Right atrium auricular region (tissue), 2 donors: ENCODE measurements around the gene SPSB3. TPM values are rescaled to one million over a fixed set of nuclear protein-coding genes. Genes with fewer than 3 reads are reported as not detected.

Experiments used
- DNase-seq: peaks from one replicate; pipeline ENCODE4 v3.0.0-alpha.2; 2019; ENCODE audit warnings: low spot score
- H3K27ac ChIP-seq, 2 donors: fragments of 200-600 bp; sonication (generic); 1 replicate in 1 of 2; 2 replicates in 1 of 2; pipeline ENCODE4 v1.5.1; 2016 to 2019
- H3K27me3 ChIP-seq, 2 donors: fragments of 200-600 bp; sonication (generic); one replicate each; pipeline versions ENCODE4 v1.5.1 to v1.6.0; 2017 to 2019
- H3K36me3 ChIP-seq: fragments of 200-600 bp; sonication (generic); one replicate; pipeline ENCODE4 v1.5.1; 2016
- H3K4me1 ChIP-seq, 2 donors: fragments of 200-600 bp; sonication (generic); one replicate each; pipeline versions ENCODE4 v1.5.1 to v1.6.0; 2017 to 2019
- H3K4me3 ChIP-seq, 2 donors: fragments of 200-600 bp; sonication (generic); 1 replicate in 1 of 2; 2 replicates in 1 of 2; pipeline ENCODE4 v1.5.1; 2017 to 2019; ENCODE audit warnings: mild to moderate bottlenecking in 1 of 2, moderate library complexity in 1 of 2
- H3K9me3 ChIP-seq, 2 donors: fragments of 200-600 bp; sonication (generic); one replicate each; pipeline ENCODE4 v1.5.1; 2019
- CTCF ChIP-seq, 2 donors: fragments of 200-600 bp; sonication (generic); IDR thresholded peaks; one replicate each; pipeline ENCODE4 v1.5.1; 2019; ENCODE audit warnings: antibody characterized with exemption in 2 of 2
- total RNA-seq, 2 donors: library from RNA; depleted of rRNA; stranded (reverse); fragments of >200 nt; gene quantifications; one replicate each; pipeline ENCODE4 v1.1.0, GENCODE V29; 2016

Gene SPSB3
- total RNA-seq, 2 donors from 2014 or later, result 41.9 to 49.0 TPM

- Histone ChIP-seq H3K4me1 (peaks cover 0 to 4% of the 10 kb centered on the region in 2 donors), H3K4me3 (no peak overlapping the region), H3K9me3 (no peaks in the 10 kb centered on the region), H3K27me3 (no peaks in the 10 kb centered on the region), H3K27ac (no peak overlapping the region), H3K36me3 (peaks cover 52% of the 10 kb centered on the region)
- DNase-seq, result no peak
- TF ChIP-seq CTCF (IDR thresholded peaks at IDR 0.05), result no peak
Observed at GRCh38 chr16:1744338-1744840, 38.0 kb downstream of the SPSB3 start.

- no peak for DNase-seq
- TF ChIP-seq CTCF (IDR thresholded peaks at IDR 0.05), result no peak
- no peaks in the 10 kb centered on the region for H3K9me3 ChIP-seq
- no peak overlapping the region for H3K4me3 ChIP-seq
- no peak overlapping the region for H3K27ac ChIP-seq
- peaks cover 0 to 4% of the 10 kb centered on the region in 2 donors for H3K4me1 ChIP-seq
- no peaks in the 10 kb centered on the region for H3K27me3 ChIP-seq
- H3K36me3 ChIP-seq, result peaks cover 44% of the 10 kb centered on the region
Observed at GRCh38 chr16:1743376-1744337, 38.7 kb downstream of the SPSB3 start.

- no peak for DNase-seq
- TF ChIP-seq CTCF (IDR thresholded peaks at IDR 0.05), result no peak
- H3K4me3 ChIP-seq, result no peak overlapping the region
Observed at GRCh38 chr16:1741553-1742165, 40.7 kb downstream of the SPSB3 start.

GRCh38 chr16:1740781-1741490, 41.4 kb downstream of the SPSB3 start:
- no peak for TF ChIP-seq CTCF (IDR thresholded peaks at IDR 0.05)
- no peaks in the 10 kb centered on the region for H3K27me3 ChIP-seq
- no peak overlapping the region for H3K27ac ChIP-seq
- peaks cover 0 to 4% of the 10 kb centered on the region in 2 donors for H3K4me1 ChIP-seq
- no peaks in the 10 kb centered on the region for H3K9me3 ChIP-seq
- no peak for DNase-seq
- H3K4me3 ChIP-seq, result no peak overlapping the region
- H3K36me3 ChIP-seq, result peaks cover 35% of the 10 kb centered on the region

More at GRCh38 chr16:1741553-1742165, 40.7 kb downstream of the SPSB3 start:
- Histone ChIP-seq H3K4me1 (peaks cover 0 to 4% of the 10 kb centered on the region in 2 donors), H3K36me3 (peaks cover 36% of the 10 kb centered on the region), H3K9me3 (no peaks in the 10 kb centered on the region), H3K27ac (no peak overlapping the region), H3K27me3 (no peaks in the 10 kb centered on the region)

GRCh38 chr16:1740234-1740633, 42.1 kb downstream of the SPSB3 start:
- H3K27me3 ChIP-seq, result no peaks in the 10 kb centered on the region
- no peak overlapping the region for H3K27ac ChIP-seq
- no peak for TF ChIP-seq CTCF (IDR thresholded peaks at IDR 0.05)
- no peak overlapping the region for H3K4me3 ChIP-seq
- peaks cover 28% of the 10 kb centered on the region for H3K36me3 ChIP-seq
- no peak for DNase-seq
- H3K9me3 ChIP-seq, result no peaks in the 10 kb centered on the region
- peaks cover 0 to 4% of the 10 kb centered on the region in 2 donors for H3K4me1 ChIP-seq
